ENCODE results near the gene SLC12A6.
"Not testable (repeated sequence)": the region's sequence is repeated elsewhere in the genome, so short reads cannot be mapped to it uniquely, and the experiment has no call there.

SLC12A6 gene

GRCh38 chr15:34337557-34338306 lies at the start of gene SLC12A6:
TSS of gene SLC12A6 (minus strand) at chr15:34337781. CDS start at chr15:34336680, 1,101 bp downstream.
- DNase-seq: peak; percentile 19

- not testable (repeated sequence) for DNase-seq
These were observed 44.4 kb upstream of the SLC12A6 start for GRCh38 chr15:34381829-34382521.

- not testable (repeated sequence) for DNase-seq
These were observed 42.9 kb upstream of the SLC12A6 start for GRCh38 chr15:34380491-34380890.

GRCh38 chr15:34376856-34377255 lies 39.3 kb upstream of the SLC12A6 start:
- no peak for DNase-seq

GRCh38 chr15:34375541-34375940 lies 38.0 kb upstream of the SLC12A6 start:
- not testable (repeated sequence) for DNase-seq

- no peak for DNase-seq
These were observed 37.2 kb upstream of the SLC12A6 start for GRCh38 chr15:34374816-34375215.

- DNase-seq: no peak
These were observed 36.4 kb upstream of the SLC12A6 start for GRCh38 chr15:34373951-34374350.

- DNase-seq: no peak
These were observed 33.1 kb upstream of the SLC12A6 start for GRCh38 chr15:34370643-34371042.

- no peak for DNase-seq
These were observed 32.5 kb upstream of the SLC12A6 start for GRCh38 chr15:34370129-34370528.

GRCh38 chr15:34367101-34368081 lies 29.8 kb upstream of the SLC12A6 start, which contains the start of gene LPCAT4:
TSS of gene LPCAT4 (minus strand) at chr15:34367196. CDS start at chr15:34367100, 96 bp downstream.
- DNase-seq: peak; percentile 3

GRCh38 chr15:34366271-34367065 lies 28.9 kb upstream of the SLC12A6 start:
- DNase-seq: peak; percentile 1

GRCh38 chr15:34365836-34366235 lies 28.3 kb upstream of the SLC12A6 start:
- no peak for DNase-seq

- no peak for DNase-seq
These were observed 27.7 kb upstream of the SLC12A6 start for GRCh38 chr15:34365091-34365825.

- DNase-seq: no peak
These were observed 26.5 kb upstream of the SLC12A6 start for GRCh38 chr15:34364041-34364440.

GRCh38 chr15:34362047-34362773 lies 24.6 kb upstream of the SLC12A6 start:
- DNase-seq: no peak

- DNase-seq: no peak
These were observed 23.7 kb upstream of the SLC12A6 start for GRCh38 chr15:34361278-34361677.

- no peak for DNase-seq
These were observed 22.7 kb upstream of the SLC12A6 start for GRCh38 chr15:34360298-34360697.

- DNase-seq: no peak
These were observed 21.8 kb upstream of the SLC12A6 start for GRCh38 chr15:34359416-34359815.

GRCh38 chr15:34358948-34359347 lies 21.4 kb upstream of the SLC12A6 start:
- no peak for DNase-seq

- no peak for DNase-seq
These were observed 20.8 kb upstream of the SLC12A6 start for GRCh38 chr15:34358367-34358766.

- DNase-seq: no peak
These were observed 20.1 kb upstream of the SLC12A6 start for GRCh38 chr15:34357653-34358052.

Measured in NCI-H2029 treated with DMSO at 0.1 percent for 48 hours (cell line).